Bronchial epithelial cell (primary cell): ENCODE results near the gene RIPK1. TPM values are rescaled to one million over a fixed set of nuclear protein-coding genes. Genes with fewer than 3 reads are reported as not detected.
"Not testable (repeated sequence)": the region's sequence is repeated elsewhere in the genome, so short reads cannot be mapped to it uniquely, and the experiment has no call there.

Experiments used
- DNase-seq: peaks from one replicate; pipeline ENCODE4 v3.0.0-alpha.2; 2010; ENCODE audit warnings: low read depth
- FAIRE-seq: peaks from 2 replicates; lab custom pipeline; 2011; peaks lifted over from hg19 to GRCh38; lab: Jason Lieb, UNC
- H3K27me3 ChIP-seq: 2 replicates; pipeline ENCODE4 v1.5.1; 2011; ENCODE audit warnings: low read length; ENCODE audit not compliant: control insufficient read depth, insufficient read depth
- H3K36me3 ChIP-seq: 2 replicates; pipeline ENCODE4 v1.5.1; 2011; ENCODE audit warnings: low read length; ENCODE audit not compliant: control insufficient read depth, insufficient read depth
- H3K4me3 ChIP-seq: 2 replicates; pipeline ENCODE4 v1.5.1; 2011; ENCODE audit warnings: mild to moderate bottlenecking, low read depth, low read length, control low read depth
- total RNA-seq: library from RNA; depleted of rRNA; stranded (reverse); fragments of >200 nt; gene quantifications from 2 replicates; pipeline ENCODE4 v1.2.1, GENCODE V29; 2014
- TF ChIP-seq, protein P1 (sequence below): IDR thresholded peaks from 2 replicates; pipeline ENCODE4 v1.5.1; 2011; ENCODE audit warnings: mild to moderate bottlenecking, moderate library complexity, low read length, control low read depth, inconsistent platforms; ENCODE audit not compliant: insufficient read depth, severe bottlenecking

The RIPK1 gene
- total RNA-seq, 1 donor from 2014 or later = 12.6 TPM

DNA sequence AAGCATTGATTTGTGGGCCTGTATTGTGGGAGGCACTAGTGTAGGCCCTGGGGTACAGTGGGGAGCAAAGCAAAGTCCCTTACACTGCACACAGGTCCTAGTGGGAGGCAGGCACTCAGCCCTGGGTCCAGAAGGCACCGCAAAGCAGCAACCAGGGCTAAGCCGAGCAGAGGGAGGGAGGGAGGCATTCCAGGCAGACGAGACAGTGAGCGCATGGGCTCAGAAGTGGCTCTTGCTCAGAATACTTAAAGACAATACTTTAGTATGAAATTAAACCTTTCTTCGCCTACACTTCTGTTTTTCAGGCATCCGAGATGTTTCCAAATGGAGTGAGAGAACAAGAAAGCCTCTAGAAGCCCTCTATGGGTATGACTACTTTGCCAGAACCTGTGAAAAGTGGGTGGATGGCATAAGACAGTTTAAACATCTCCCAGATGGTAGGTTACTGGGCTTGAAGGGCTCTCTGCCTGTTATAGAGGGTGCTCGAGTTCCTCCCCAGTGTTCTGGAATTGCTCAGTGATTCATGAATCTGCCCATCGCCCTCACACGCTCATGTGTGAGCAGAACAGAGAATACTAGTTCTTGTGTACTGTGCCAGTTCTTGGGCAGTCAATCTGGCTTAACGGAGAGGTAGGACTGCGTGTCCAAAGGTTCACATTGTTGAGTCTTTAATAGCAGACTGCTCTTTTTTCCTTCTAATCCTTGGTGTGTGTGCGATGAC is 68.9 kb downstream of the RIPK1 start:
- Histone ChIP-seq H3K36me3 (peaks cover 8% of the 10 kb centered on the region), H3K27me3 (no peaks in the 10 kb centered on the region), H3K4me3 (no peak overlapping the region)
- DNase-seq (no peak), FAIRE-seq (no peak)
- TF ChIP-seq, protein P1, sequence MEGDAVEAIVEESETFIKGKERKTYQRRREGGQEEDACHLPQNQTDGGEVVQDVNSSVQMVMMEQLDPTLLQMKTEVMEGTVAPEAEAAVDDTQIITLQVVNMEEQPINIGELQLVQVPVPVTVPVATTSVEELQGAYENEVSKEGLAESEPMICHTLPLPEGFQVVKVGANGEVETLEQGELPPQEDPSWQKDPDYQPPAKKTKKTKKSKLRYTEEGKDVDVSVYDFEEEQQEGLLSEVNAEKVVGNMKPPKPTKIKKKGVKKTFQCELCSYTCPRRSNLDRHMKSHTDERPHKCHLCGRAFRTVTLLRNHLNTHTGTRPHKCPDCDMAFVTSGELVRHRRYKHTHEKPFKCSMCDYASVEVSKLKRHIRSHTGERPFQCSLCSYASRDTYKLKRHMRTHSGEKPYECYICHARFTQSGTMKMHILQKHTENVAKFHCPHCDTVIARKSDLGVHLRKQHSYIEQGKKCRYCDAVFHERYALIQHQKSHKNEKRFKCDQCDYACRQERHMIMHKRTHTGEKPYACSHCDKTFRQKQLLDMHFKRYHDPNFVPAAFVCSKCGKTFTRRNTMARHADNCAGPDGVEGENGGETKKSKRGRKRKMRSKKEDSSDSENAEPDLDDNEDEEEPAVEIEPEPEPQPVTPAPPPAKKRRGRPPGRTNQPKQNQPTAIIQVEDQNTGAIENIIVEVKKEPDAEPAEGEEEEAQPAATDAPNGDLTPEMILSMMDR = no peak

DNA sequence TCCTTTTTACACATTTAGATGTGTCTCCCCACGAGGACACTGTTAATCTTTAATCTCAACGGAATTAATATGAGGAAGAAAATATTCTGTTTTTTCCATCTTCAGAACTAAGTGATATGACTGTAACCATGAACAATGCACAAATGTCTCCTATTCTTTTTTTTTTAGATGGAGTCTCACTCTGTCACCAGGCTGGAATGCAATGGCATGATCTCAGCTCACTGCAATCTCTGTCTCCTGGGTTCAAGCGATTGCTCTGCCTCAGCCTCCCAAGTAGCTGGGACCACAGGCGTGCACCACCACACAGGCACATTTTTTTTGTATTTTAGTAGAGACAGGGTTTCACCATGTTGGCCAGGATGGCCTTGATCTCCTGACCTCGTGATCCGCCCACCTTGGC is 69.6 kb downstream of the RIPK1 start:
- not testable (repeated sequence) for H3K36me3 ChIP-seq, H3K4me3 ChIP-seq, DNase-seq, FAIRE-seq, H3K27me3 ChIP-seq

DNA sequence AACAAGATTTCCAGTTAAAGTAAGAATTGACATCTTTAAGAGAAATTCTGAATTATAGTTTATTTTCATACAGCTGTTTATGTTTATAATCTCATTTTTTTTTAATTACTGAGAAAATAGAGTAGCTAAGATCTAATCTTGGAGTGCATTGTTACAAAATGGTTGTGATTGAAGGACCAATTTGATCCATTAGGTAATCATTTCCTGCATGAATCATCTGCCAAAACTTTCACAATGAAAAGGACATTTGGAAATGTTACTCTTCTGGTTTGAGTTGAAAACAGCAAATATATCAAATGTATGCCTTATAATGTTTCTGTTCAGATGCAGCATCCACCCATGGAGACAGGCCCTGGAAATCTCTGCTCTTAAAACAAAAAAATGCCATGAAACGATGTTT is 70.0 kb downstream of the RIPK1 start:
- FAIRE-seq (no peak), DNase-seq (peak; percentile 65)
- TF ChIP-seq, protein P1 = no peak
- Histone ChIP-seq H3K27me3 (no peaks in the 10 kb centered on the region), H3K4me3 (no peak overlapping the region), H3K36me3 (peaks cover 5% of the 10 kb centered on the region)

DNA sequence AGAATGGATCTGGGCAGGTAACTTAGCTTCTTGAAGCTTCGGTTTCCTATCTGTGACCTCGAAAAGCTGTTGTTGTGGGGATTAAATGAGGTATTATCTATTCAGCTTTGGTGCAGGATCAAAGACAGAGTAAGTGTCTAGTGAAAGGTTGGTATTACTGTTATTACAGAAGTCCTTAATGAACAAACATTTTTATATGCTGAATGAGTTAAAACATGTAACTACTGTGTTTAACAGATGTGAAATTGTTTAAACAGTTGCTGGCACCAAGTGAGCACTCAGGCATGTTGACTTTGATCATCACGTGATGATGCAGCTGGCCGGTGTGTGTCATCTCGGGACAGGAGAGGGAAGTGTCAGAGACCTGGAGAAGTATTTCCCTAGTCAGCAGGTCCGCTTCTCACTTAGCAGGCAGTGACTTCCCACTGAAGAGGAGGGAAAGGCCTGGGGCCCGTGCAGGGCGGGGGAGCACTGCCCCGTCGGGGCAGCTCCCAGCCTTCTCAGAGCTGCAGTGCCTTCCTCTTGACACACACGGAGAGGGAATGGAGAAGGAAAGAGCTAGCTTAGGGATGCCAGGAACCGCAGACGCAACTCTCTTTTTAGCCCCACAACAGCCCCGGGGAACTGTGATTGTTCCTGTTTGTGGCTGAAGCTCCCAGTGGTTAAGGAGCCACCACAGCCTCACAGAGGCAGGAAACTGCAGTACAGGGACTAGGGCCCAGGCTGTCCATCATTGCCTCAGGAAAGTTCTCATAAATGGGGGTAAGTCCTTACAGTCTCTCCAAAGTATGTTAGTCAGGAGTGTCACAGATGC is 71.0 kb downstream of the RIPK1 start:
- Histone ChIP-seq H3K27me3 (no peaks in the 10 kb centered on the region), H3K4me3 (no peak overlapping the region), H3K36me3 (peaks cover 5% of the 10 kb centered on the region)
- TF ChIP-seq, protein P1 = no peak
- FAIRE-seq = peak; percentile 64
- peak; percentile 90 for DNase-seq

DNA sequence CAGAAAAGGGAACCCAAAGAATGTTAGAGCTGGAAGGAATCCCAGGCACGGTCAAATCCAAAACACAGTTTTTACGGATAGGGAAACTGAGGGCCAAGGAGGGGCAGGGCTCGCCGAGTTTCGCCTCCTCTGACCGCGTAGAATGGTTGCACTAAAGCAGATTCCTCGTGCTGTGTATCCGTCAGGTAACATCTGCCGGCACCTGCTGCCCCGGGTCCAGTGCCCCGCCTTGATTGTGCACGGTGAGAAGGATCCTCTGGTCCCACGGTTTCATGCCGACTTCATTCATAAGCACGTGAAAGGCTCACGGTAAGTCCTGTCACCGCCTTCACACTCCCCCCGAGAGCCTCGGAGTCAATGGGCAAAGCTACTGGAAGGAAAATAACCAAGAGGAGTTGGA is 71.9 kb downstream of the RIPK1 start:
- H3K27me3 ChIP-seq = no peaks in the 10 kb centered on the region
- TF ChIP-seq, protein P1 = no peak
- DNase-seq (no peak), FAIRE-seq (no peak)
- H3K4me3 ChIP-seq = no peak overlapping the region
- H3K36me3 ChIP-seq = peaks cover 5% of the 10 kb centered on the region

DNA sequence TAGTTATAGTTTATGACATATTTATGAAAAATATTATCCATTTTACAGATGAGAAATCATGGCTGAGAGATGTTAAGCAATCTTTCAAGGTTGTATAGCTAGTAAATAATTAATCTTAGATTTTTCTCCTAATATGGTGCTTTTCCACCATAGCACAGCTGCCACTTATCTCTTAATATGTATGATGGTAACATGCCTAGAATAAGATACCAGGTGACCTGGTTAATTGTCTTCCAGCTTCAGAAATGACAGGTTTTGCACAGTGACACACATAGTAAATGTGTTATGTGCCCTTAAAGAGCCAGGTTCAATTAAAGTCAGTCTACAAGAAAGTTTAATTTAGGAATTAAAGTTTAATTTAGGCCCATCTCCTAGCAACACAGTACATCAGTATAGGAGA is 74.2 kb downstream of the RIPK1 start:
- FAIRE-seq = no peak
- Histone ChIP-seq H3K4me3 (no peak overlapping the region), H3K36me3 (peaks cover under 1% of the 10 kb centered on the region), H3K27me3 (no peaks in the 10 kb centered on the region)
- TF ChIP-seq, protein P1 = no peak
- DNase-seq = no peak
